Left ventricle myocardium inferior (tissue), 1 donor: ENCODE measurements around the gene SPARCL1. TPM values are rescaled to one million over a fixed set of nuclear protein-coding genes. Genes with fewer than 3 reads are reported as not detected.
"Not testable (repeated sequence)": the region's sequence is repeated elsewhere in the genome, so short reads cannot be mapped to it uniquely, and the experiment has no call there.

Experiments
- DNase-seq: peaks from one replicate; pipeline ENCODE4 v3.0.0-alpha.2; 2020
- H3K27ac ChIP-seq: fragments of 200-600 bp; replicated peaks from 2 replicates; pipeline ENCODE4 v1.8.0; 2021
- H3K27me3 ChIP-seq: fragments of 200-600 bp; 2 replicates; pipeline ENCODE4 v1.8.0; 2021; ENCODE audit warnings: low read depth
- H3K36me3 ChIP-seq: fragments of 200-600 bp; 2 replicates; pipeline ENCODE4 v1.8.0; 2021
- H3K4me1 ChIP-seq: fragments of 200-600 bp; 2 replicates; pipeline ENCODE4 v1.8.0; 2021
- H3K4me3 ChIP-seq: fragments of 200-600 bp; 2 replicates; pipeline ENCODE4 v1.8.0; 2021; ENCODE audit warnings: mild to moderate bottlenecking, moderate library complexity
- H3K9me3 ChIP-seq: fragments of 200-600 bp; replicated peaks from 2 replicates; pipeline ENCODE4 v1.8.0; 2021
- CTCF ChIP-seq: fragments of 200-600 bp; IDR thresholded peaks from 2 replicates; pipeline ENCODE4 v1.8.0; 2021; ENCODE audit warnings: antibody characterized with exemption, mild to moderate bottlenecking, borderline replicate concordance
- intact Hi-C: fragments of 100-400 bp; cut with micrococcal nuclease; formaldehyde crosslinking; loops from one replicate; pipeline ENCODE4 v1.11.0; 2022
- total RNA-seq: library from RNA; stranded (reverse); fragmentation: NEBNext Ultra II Directional; extraction: Animal tissue kit (Norgen Biotek cat#: 25700); gene quantifications from one replicate; pipeline ENCODE4 v1.2.1, GENCODE V29; 2021
- donor health status: DM: no; HTN: yes; CAD: no; lungs with severe emphysema.

Gene SPARCL1
- total RNA-seq, 1 donor from 2014 or later, result 292 TPM

GRCh38 chr4:87499403-87500091 is 29.6 kb downstream of the SPARCL1 start:
- no peaks in the 10 kb centered on the region for H3K9me3 ChIP-seq
- no peaks in the 10 kb centered on the region for H3K27me3 ChIP-seq
- H3K27ac ChIP-seq, result peak overlapping the region; percentile 69
- intact Hi-C loops, result no loop called here
- peaks cover 49% of the 10 kb centered on the region for H3K36me3 ChIP-seq
- TF ChIP-seq CTCF, result no peak
- no peak overlapping the region for H3K4me3 ChIP-seq
- no peak for DNase-seq
- H3K4me1 ChIP-seq, result peaks cover 70% of the 10 kb centered on the region

- Histone ChIP-seq H3K9me3 (no peaks in the 10 kb centered on the region), H3K27ac (peak overlapping the region; percentile 69), H3K4me1 (peaks cover 69% of the 10 kb centered on the region), H3K36me3 (peaks cover 57% of the 10 kb centered on the region), H3K4me3 (peak overlapping the region; percentile 2), H3K27me3 (no peaks in the 10 kb centered on the region)
- intact Hi-C loops, result no loop called here
- TF ChIP-seq CTCF, result no peak
- DNase-seq, result no peak
Observed at GRCh38 chr4:87498446-87498900, 30.7 kb downstream of the SPARCL1 start.

- Histone ChIP-seq H3K9me3 (no peaks in the 10 kb centered on the region), H3K4me3 (no peak overlapping the region), H3K36me3 (peaks cover 65% of the 10 kb centered on the region), H3K27ac (peak overlapping the region; percentile 69), H3K27me3 (no peaks in the 10 kb centered on the region), H3K4me1 (peaks cover 69% of the 10 kb centered on the region)
- intact Hi-C loops, result no loop called here
- no peak for DNase-seq
- TF ChIP-seq CTCF, result no peak
Observed at GRCh38 chr4:87497578-87497977, 31.6 kb downstream of the SPARCL1 start.

GRCh38 chr4:87497159-87497558 is 32.0 kb downstream of the SPARCL1 start:
- H3K27me3 ChIP-seq, result no peaks in the 10 kb centered on the region
- peak overlapping the region; percentile 69 for H3K27ac ChIP-seq
- H3K9me3 ChIP-seq, result no peaks in the 10 kb centered on the region
- no peak for DNase-seq
- no peak overlapping the region for H3K4me3 ChIP-seq
- intact Hi-C loops, result no loop called here
- peaks cover 70% of the 10 kb centered on the region for H3K36me3 ChIP-seq
- peaks cover 69% of the 10 kb centered on the region for H3K4me1 ChIP-seq
- peak; percentile 42 for TF ChIP-seq CTCF

- TF ChIP-seq CTCF, result no peak
- H3K36me3 ChIP-seq, result peaks cover 97% of the 10 kb centered on the region
- H3K4me1 ChIP-seq, result peaks cover 65% of the 10 kb centered on the region
- no peak overlapping the region for H3K4me3 ChIP-seq
- peak overlapping the region; percentile 81 for H3K27ac ChIP-seq
- H3K9me3 ChIP-seq, result peaks cover 4% of the 10 kb centered on the region
- no peaks in the 10 kb centered on the region for H3K27me3 ChIP-seq
- intact Hi-C loops, result no loop called here
- DNase-seq, result no peak
Observed at GRCh38 chr4:87493115-87493514, 36.1 kb downstream of the SPARCL1 start.

- peaks cover 98% of the 10 kb centered on the region for H3K36me3 ChIP-seq
- intact Hi-C loops, H3K27me3 ChIP-seq, DNase-seq, H3K4me3 ChIP-seq: not testable (repeated sequence)
- peaks cover 11% of the 10 kb centered on the region for H3K9me3 ChIP-seq
- H3K27ac ChIP-seq, result peak overlapping the region; percentile 81
- H3K4me1 ChIP-seq, result peaks cover 53% of the 10 kb centered on the region
Observed at GRCh38 chr4:87491851-87492250, 37.3 kb downstream of the SPARCL1 start.
